GM23338 (cell line): Measurements from ENCODE around the gene DYSF. TPM values are rescaled to one million over a fixed set of nuclear protein-coding genes. Genes with fewer than 3 reads are reported as not detected.

Experiments
- CREB1 ChIP-seq: fragments of 250-450 bp; sonication (Bioruptor Pico); IDR thresholded peaks from 2 replicates; pipeline ENCODE4 v1.5.0; 2020; ENCODE audit warnings: low read depth, mild to moderate bottlenecking, moderate library complexity
- ETS1 ChIP-seq: IDR thresholded peaks from 2 replicates; pipeline ENCODE4 v1.6.1; 2016; ENCODE audit warnings: antibody characterized with exemption
- EZH2 ChIP-seq: fragments of 200-600 bp; sonication (generic); IDR thresholded peaks from one replicate; pipeline ENCODE4 v1.8.0; 2017; ENCODE audit warnings: antibody characterized with exemption, mild to moderate bottlenecking, low read depth; ENCODE audit not compliant: unreplicated experiment
- EZH2phosphoT487 ChIP-seq: fragments of 200-600 bp; sonication (generic); IDR thresholded peaks from one replicate; pipeline ENCODE4 v1.8.1; 2018; ENCODE audit warnings: antibody characterized with exemption; ENCODE audit not compliant: unreplicated experiment
- JUNB ChIP-seq: IDR thresholded peaks from one replicate; pipeline ENCODE4 v1.6.1; 2016; ENCODE audit warnings: antibody characterized with exemption; ENCODE audit not compliant: unreplicated experiment
- POLR2AphosphoS5 ChIP-seq: IDR thresholded peaks from 2 replicates; pipeline ENCODE4 v1.6.1; 2016; ENCODE audit warnings: antibody characterized with exemption, low read depth
- REST ChIP-seq: IDR thresholded peaks from one replicate; pipeline ENCODE4 v1.6.1; 2018; ENCODE audit warnings: antibody characterized with exemption; ENCODE audit not compliant: unreplicated experiment
- ZNF114 ChIP-seq: fragments of 250-450 bp; sonication (Bioruptor Pico); IDR thresholded peaks from 2 replicates; pipeline ENCODE4 v1.5.0; 2020; ENCODE audit warnings: mild to moderate bottlenecking, moderate library complexity
- ZNF331 ChIP-seq: fragments of 250-450 bp; sonication (Bioruptor Pico); IDR thresholded peaks from 2 replicates; pipeline ENCODE4 v1.5.0; 2020; ENCODE audit warnings: low read depth, mild to moderate bottlenecking, moderate library complexity
- ZNF462 ChIP-seq: fragments of 250-450 bp; sonication (Bioruptor Pico); IDR thresholded peaks from 2 replicates; pipeline ENCODE4 v1.5.0; 2020; ENCODE audit warnings: mild to moderate bottlenecking, moderate library complexity
- polyA plus RNA-seq: library from polyadenylated mRNA; unstranded; fragments of >200 nt; fragmentation: Nextera tagmentation; extraction: Ambion mirVana; gene quantifications from 2 replicates; pipeline ENCODE4 v1.2.1, GENCODE V29; 2016
- total RNA-seq: library from RNA; depleted of rRNA; stranded (reverse); fragments of >200 nt; shearing (Covaris generic); gene quantifications from 2 replicates; pipeline ENCODE4 v1.2.3, GENCODE V29; 2014

The DYSF gene
- total and polyA plus RNA-seq, 2 experiments from 2014 or later = 7.3 to 21.3 TPM

- TF ChIP-seq ZNF462 (CRISPR knock-in tag) (no peak), EZH2 (no peak), CREB1 (CRISPR knock-in tag) (no peak), ETS1 (no peak), REST (no peak), EZH2phosphoT487 (no peak), JUNB (no peak), ZNF114 (CRISPR knock-in tag) (no peak), ZNF331 (CRISPR knock-in tag) (no peak), POLR2AphosphoS5 (no peak)
These were observed 182.4 kb downstream of the DYSF start (continued) for GRCh38 chr2:71635798-71636197.
